Lung microvascular endothelial cell (primary cell): ENCODE results near the gene TCF7L2. TPM values are rescaled to one million over a fixed set of nuclear protein-coding genes. Genes with fewer than 3 reads are reported as not detected.

Experiments used
- DNase-seq, 2 donors: peaks; one replicate each; pipeline versions ENCODE4 v3.0.0 to v3.0.0-alpha.2; 2010; ENCODE audit warnings: low read depth in 2 of 2
- total RNA-seq: library from RNA; depleted of rRNA; stranded (reverse); fragments of >200 nt; gene quantifications from 2 replicates; pipeline ENCODE4 v1.2.1, GENCODE V29; 2014

Gene TCF7L2
- total RNA-seq, 1 donor from 2014 or later = 1.8 TPM

DNA sequence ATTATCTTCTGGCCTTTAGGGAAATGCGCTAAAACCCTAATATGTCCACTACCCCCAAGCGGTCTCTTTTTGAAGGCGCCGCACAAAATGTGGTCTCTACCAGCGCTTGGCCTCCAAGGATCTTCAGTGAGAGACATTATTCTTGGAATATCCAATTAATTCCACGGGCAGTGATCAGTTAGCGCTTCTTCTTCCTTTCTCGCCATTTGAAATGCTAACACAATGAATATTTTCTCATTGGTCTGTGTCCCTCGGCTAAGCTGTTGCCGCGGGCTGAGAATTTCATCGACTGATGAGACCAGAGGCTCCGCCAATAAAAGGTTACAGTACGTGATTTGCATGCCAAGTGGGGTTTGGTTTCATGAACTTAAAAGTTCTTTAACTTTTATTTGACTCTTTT, 169.8 kb downstream of the TCF7L2 start:
- DNase-seq = no peak

DNA sequence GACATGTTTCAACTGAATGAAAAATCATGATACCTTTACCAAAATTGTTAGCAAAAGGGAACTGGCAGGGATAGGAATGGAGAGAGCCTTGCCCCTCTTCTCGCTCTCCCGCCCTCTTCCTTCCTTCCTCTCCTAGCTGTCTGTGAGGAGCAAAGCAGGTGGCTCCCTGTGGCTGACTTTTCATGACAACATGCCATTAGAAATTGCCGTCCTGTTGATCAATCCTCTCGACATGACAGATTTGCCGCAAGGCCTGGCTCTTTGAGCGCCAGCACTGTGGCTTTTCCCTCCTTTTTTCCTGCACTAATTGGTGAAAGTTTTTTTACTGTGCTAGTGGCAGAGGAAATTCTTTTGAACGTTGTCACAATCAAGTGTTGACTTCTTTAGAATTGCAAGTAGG, 171.1 kb downstream of the TCF7L2 start:
- no peak for DNase-seq

DNA sequence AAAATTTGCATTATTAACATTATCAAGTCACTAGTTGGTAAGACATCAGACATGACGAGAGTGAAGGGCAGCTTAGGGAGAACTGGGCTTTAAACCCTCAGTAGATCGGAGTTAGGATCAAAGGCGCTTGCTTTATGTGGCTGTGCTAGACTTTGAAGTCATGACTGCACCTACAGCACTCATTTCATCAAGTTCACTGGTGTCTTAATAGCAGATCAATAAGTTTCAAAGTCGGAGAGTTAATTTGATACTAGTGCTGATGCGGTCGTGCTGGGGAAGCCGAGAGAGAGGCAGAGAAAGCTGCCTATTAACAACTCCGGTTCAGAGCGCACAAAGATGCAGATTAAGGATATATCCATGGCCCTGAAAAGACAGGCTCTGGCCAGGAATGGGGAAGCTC, 172.9 kb downstream of the TCF7L2 start:
- no peak for DNase-seq

DNA sequence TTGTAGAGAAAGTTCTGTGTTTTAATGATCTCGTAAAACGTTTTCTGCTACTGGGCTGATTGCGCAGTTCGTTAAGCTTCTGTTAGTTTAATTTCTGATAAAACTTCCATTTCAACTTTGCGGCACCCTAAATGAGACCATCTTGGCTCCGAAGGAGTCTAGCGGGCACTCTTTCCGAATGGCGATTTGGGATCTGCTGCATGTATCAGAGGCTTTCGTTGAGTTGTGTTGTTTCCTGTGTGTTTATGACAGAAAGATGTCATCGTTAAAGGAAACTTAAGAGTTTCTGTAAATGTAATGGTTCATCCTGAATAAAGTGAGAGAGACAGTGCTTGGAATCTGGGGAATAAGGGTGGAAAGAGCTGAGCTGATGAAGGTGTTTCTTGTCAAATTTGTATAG, 174.7 kb downstream of the TCF7L2 start:
- no peak for DNase-seq

DNA sequence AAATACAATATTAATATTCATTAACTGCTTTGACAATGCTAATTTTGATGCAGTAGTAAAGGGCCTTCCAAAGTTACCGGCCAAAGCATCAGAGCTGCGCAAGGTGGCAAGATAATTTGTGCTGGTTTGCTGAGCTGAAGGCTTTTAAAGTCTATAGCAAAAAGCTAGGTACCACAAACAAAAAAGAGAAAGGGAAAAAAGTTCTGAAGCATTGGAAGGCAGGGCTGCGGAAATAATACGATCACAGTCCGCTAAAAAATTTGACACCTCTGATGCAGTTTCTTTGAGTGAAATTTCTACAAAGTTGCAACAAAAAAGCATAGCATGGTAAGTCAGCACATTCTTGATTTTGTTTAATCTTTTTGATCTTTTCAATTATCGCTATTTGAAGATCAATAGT, 175.6 kb downstream of the TCF7L2 start:
- DNase-seq = no peak

DNA sequence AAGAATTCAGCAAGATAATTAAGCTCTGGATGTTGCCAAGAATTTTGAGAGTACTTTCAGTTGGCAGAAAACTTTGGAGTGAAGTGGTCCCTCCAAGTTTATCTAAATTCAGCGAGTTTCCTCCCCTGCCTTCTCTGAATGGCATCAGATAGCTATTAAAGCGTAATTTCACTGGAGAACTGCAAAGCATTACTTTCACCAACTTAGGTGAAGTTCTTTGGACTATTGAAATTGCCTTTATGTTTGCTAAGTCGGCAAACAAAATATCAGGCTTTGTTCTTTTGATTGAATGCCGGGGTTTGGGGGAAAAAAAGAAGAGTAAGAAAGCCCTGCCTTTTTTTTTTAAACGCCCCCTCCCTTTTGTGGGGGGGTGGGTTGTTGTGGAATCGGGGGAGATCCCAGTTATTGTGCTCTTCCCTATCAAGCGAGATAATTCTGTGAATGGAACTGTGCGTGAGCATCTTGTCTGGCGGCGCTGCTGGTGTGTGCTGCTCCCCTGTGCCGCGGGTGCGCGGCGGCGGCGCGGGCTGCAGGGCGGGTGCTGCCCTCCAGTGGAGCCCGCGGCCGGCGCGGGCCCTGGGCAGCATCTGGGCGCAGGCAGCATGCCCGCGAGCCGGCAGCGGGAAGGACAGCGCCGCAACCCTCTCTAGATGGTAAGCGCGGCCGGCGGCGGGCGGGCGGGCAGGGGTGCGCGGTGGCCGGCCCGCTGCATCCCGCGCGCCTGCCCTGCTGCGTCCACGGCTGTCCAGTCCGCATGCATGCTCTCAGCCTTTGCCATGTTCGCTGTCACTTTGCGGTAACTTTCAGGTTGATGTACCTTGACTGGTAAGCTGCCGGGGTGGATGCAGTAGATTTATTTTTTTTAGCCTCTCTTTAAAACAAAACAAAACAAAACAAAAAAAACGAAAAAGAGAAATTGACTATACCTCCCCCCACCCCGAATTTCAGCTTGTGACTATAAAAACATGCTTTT, 176.5 kb downstream of the TCF7L2 start:
- DNase-seq = peak; percentile 84 to 89

DNA sequence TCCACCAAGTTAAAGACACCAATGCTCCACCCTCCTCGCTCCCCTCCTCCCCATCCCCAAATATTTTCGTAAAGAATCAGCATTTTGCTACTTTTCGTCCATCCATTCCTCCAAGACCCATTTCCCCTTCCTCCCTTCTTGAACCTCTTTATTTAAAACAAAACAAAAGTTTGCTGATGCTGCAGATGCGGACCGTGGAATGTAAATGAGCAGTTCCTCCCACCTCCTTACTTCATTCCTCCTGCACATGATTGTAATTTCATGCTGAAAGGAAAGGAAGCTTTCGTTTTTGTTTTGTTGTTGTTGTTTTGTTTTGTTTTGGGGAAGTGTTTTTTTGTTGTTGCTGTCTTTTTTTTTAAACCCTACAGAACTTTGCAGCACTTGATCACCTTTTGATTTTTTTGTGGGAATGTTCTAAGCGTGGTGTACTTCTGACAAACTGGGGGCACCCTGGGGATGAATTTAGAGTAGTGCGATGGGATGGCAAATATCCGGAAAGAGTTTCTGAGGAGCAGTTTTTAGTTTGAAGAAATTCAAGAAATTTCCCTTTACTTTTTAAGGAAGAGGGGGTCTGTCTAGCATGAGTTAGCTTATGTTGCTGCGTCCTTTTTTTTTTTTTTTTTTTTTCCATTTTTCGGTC, 177.3 kb downstream of the TCF7L2 start:
- no peak for DNase-seq

DNA sequence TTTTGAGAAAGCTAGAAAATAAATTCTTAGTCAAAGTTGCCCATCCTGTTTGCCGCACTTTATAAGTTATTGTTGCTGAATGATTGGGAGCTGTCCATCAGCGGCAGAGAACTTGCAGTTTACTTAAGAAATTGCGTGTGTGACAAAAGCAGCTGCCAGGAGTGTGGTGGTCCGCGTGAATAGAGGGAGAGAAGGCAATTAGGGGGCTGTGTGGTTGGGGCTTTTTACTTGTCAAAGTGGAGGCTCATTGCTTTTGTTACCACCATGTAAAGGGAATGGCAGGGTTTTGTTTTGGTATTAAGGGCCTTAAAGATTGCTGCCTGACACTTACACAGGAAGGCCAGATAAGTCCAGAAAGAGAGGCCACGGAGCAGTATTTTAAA, 177.8 kb downstream of the TCF7L2 start:
- DNase-seq = no peak

DNA sequence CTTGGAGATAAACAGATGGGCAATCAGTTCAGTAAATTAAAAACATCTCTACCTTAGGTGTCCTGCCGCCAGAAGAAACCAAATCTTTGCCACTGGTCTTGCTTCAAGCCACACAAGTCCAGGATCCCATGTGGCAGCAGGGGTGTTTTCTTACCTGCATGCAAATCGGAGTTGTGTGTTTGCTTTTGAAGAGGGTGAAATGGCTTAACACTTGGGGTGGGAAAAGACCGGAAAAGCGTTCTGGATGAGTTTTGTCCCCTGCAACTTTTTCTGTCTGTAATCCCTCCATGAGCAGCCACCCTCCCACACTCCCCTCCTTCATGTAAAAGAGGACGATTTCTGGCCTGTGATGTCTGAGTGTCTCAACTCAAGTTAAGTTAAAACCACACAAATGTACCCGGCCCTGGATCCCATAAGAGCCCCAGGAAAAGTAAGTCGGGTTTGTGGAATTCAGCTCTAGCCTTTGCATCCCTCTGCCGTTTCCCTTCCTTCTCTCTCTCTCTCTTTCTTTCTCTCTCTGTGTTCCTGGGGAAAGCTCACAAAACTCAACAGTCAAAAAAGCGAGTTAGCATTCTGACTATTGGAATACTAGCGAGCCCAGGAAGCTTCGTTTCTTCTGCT, 178.5 kb downstream of the TCF7L2 start:
- DNase-seq = no peak

DNA sequence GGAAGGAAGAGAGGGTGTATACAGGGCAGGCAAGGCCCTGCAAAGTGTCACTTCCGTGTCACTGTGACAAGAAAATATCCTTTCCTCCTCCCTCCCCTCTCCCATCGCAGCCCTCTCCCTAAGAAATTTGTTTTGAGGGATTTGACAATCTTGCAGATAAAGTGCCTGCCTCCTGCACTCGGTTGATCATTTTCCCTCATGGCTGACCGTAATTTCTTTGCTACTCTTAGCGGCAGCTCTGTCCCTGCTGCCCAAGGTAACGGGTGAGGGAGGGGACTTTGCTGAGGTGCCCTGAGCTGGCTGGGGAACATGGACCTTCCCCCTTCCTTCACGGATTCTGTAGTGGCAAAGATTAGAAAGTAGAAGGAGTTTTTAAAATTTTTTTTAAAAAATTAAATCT, 179.1 kb downstream of the TCF7L2 start:
- no peak for DNase-seq

DNA sequence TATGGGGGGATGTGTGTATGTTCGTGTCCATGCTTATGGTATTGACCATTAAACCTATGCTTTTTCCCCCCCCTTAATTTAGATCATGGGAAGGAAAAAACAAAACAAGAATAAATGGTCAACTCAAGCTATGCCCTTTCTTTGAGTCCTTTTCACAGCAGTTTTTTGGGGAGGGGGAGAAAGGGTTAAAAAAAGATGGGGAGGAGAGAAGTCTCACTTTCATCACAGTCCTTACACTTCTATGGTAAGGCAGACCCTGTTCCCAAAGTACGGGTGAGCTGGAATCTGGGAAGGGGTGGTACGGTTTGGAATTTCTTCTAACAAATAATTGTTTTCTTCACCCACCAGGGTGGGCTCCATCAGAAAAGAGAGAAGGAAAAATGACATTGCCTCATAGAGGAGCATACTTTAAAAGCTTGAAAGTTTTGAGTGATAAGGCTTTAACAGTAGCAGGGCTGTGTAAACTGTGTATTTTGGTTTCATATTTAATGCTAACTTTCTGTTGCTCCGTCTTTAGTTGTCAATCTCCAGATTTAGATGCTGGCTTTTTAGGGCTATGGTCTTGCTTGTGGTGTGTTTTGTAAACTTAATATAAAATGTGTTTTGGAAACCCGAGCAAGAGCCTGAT, 180.1 kb downstream of the TCF7L2 start:
- DNase-seq = no peak

DNA sequence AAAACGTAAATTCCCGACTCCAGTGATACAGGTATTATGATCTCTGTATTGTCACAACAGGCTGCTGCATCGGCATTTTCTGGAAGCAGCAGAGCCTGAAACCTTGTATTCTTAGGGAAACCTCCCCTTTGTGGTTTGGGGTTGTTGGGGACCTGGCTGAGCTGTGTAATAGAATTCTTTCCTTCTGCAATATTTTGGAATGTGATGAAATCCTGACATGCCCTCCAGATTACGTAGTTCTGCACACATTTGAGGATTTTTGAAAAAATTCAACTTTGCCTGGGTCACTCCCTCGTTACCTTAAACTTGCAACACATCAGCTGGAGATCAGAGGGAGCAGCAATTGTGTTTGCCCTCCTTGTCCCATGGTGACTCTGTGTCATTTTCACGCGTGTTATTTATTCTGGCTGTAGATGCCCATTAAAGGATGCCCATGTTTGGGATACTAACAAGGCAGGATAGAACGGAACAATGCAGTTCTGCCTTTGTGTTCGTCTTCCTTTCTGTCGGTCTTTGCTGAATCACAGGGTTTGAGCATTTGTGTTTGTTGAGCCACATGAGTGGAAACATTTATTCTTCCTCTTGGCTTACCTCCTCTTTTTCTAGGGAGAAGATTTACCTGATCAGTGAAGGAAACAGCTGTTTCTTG, 181.7 kb downstream of the TCF7L2 start:
- DNase-seq = peak in 1 of 2 donors; percentile 63

DNA sequence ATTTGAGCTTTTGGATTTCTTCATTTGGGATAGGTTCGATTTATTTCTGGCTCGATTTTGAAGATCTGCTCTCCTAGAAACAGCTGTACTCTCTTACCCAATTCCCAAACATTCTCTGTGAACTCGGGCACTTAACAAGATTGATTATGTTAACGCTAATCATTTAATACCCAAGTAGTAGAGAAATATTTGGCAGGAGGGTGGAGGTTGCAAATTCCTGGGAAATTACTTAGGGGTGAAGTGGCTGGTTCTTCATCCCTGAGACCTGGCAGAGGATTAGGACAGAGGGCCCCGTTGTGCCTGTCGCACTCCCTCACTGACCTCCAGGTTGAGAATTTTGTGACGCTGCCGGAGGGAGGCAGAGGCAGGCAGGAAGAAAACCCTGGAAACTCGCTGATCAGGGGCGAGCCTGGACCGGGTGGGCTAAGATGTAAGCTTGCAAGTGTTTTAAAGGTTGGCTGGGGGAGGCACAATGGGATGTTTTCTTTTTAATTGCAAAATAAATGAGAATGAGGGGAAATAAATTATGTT, 182.6 kb downstream of the TCF7L2 start:
- DNase-seq = no peak

DNA sequence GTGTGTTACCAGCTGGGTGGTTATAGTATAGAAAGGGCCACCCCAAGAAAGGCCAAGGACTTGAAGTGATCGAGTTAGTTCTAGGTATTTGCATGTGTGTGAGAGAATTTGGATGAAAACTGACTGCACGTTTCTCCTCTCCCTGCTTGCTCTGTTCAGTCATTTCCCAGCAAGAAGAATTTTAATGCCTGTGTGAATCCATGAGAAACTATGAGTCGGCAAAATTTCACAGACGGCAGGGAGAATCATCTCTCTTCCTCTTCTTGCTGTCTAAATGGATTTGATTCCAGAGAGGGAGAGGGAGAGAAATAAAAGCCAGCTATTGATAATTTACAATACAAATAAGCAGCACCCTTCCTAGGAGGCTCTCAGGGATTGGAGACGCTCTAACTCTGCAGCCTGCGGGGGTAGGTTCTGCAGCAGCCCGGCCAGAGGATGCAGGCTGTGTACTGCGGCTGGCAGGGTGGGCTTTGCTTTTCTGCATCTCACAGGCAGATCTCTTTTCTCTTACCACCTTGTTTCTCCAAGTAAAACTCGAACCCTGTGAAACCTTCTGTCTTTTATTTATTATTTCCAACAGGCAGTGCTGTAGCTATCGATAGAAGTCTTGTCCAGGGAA, 183.6 kb downstream of the TCF7L2 start:
- peak; percentile 12 to 16 for DNase-seq

DNA sequence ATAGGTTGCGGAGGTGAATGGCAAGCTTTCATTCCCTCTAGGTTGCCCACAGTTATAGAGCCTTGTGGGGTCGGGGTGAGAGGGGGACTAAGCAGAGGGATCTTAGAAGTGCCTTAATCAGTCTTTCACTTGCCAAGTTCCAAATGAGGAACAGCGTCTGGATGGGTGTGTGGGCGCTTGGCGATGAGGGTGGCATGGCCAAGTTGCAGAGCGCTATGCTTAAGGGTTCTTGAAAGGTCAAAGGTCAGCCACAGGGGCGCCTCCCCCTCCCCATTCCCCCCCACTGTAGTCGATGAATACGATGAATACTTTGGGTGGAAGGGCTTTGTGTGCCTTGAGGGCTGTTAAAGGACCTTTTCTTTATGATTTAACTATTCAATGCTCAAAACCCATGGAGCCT, 185.0 kb downstream of the TCF7L2 start:
- DNase-seq = no peak

DNA sequence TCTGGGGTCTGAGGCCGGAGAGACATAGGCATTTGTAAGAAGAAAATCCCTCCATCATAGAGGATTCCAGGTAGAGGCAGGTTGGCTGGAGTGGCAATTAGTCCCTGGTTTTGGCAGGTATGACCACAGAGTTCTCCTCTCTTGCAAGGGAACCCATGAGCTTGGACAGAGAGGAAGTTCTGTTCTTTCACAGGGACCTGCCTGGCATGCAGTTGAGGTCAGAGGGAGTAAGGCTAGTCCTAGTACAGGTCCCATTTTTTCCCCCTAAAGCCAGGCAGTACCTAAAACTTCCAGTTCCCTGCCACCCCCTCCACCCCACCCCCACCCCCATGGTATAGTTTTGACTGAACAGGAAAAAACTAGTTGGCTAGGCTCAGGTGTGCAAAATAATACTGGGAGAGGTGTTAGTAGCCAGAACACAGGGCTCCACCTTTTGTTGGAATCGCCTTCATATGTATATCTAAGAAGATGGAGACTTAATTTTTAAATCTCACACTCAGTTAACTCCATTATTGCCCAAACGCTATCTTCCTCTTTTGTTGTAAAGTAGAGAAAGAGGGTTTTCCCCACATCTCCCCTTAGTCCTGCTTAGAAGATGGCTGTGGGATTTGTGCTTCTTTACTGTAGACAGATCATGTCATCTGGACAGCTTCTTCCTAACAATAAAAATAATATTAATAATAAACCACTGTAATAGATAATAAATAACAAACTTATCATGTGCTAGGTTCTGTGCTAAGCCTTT, 188.1 kb downstream of the TCF7L2 start:
- no peak for DNase-seq

DNA sequence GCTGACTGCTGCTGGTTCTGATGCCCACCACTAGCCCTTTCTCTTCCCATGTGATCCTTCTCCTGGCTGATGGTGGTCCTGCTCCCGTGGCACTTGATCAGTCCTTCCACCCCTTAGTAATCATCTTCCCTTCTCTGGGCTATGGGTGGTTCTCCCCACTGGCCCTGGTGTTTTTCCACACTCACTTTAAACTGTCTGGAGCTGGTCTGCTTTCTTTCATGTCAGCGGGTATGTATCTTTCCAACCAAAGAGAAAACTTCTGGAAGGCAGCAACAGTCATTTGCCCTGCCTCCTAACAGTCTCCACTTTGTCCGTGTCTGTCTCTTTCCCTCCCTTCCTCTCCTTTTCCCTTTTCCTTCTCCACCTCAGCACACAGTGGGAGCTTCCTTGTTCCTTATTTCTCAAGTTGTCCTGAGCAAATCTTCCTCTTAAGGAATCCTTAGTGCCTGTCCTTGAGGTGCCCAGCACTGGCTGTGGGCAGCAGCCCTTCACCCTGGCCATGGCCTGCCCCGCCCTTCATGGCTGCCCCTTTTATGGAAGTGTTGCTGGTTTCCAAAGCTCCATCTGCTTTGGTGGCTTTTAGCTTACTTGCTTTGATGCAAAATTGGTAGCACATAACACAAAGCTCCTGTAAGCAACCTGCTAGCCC, 189.0 kb downstream of the TCF7L2 start:
- no peak for DNase-seq

DNA sequence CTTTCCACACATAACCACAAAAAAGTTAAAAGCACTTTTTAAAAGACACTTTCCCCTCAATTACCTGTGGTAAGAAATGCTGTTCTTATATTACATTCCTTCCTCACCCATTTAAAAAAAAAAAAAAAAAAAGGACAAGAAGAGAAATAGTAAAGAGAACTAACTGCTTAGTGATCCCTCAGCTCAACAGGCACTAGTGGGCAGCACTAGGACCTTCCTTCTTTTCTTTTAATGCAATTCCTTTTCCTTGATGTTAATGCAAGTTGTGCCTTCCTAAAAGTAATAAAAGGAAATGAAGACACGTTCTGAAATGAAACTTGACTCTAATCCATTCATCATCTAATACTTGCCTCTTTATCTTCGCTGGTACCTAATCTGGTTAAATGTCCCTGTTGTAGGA, 189.7 kb downstream of the TCF7L2 start:
- peak in 1 of 2 donors; percentile 43 for DNase-seq
